Naive thymus-derived CD8-positive, alpha-beta T cell (primary cell): ENCODE data around the gene PRKAR1A. TPM values are rescaled to one million over a fixed set of nuclear protein-coding genes. Genes with fewer than 3 reads are reported as not detected.
"Not testable (repeated sequence)": the region's sequence is repeated elsewhere in the genome, so short reads cannot be mapped to it uniquely, and the experiment has no call there.

ENCODE experiments used
- ATAC-seq, 2 donors: fragments of 150-1000 bp; cut with Tn5 transposase in 1 of 2; sonication (Bioruptor Pico), chemical (Tn5 transposase) in 1 of 2; 1 replicate in 1 of 2; 2 replicates in 1 of 2; pipeline ENCODE4 v1.10.0; 2021; ENCODE audit warnings: mild to moderate bottlenecking in 2 of 2, moderate library complexity in 2 of 2
- POLR2A ChIA-PET: fragments of 350-600 bp; sonication (Branson Sonifier 250); formaldehyde crosslinking; loops from one replicate; lab custom pipeline; 2021; ENCODE audit warnings: antibody characterized with exemption; lab: Charles Lee
- DNase-seq, 10 donors: peaks; one replicate each; pipeline versions ENCODE4 v3.0.0 to v3.0.0-alpha.2; 2020 to 2022
- H3K27ac Mint-ChIP-seq, 10 donors: one replicate each; pipeline ENCODE4 v1.8.0; 2020 to 2022; ENCODE audit warnings: mild to moderate bottlenecking in 10 of 10, mixed read lengths in 10 of 10, moderate library complexity in 4 of 10, inconsistent platforms in 1 of 10
- H3K27me3 Mint-ChIP-seq, 5 donors: one replicate each; pipeline ENCODE4 v1.8.0; 2021 to 2022; ENCODE audit warnings: mixed read lengths in 5 of 5
- H3K36me3 Mint-ChIP-seq, 3 donors: one replicate each; pipeline ENCODE4 v1.8.0; 2020 to 2022; ENCODE audit warnings: mixed read lengths in 3 of 3, mild to moderate bottlenecking in 2 of 3, inconsistent platforms in 1 of 3
- H3K4me1 Mint-ChIP-seq, 4 donors: one replicate each; pipeline ENCODE4 v1.8.0; 2021 to 2022; ENCODE audit warnings: mixed read lengths in 4 of 4
- H3K4me3 Mint-ChIP-seq, 10 donors: one replicate each; pipeline ENCODE4 v1.8.0; 2020 to 2022; ENCODE audit warnings: mild to moderate bottlenecking in 10 of 10, mixed read lengths in 10 of 10, moderate library complexity in 6 of 10, inconsistent platforms in 1 of 10
- H3K9me3 Mint-ChIP-seq, 9 donors: one replicate each; pipeline ENCODE4 v1.8.0; 2020 to 2022; ENCODE audit warnings: mixed read lengths in 9 of 9, mild to moderate bottlenecking in 3 of 9, inconsistent platforms in 1 of 9, moderate library complexity in 1 of 9
- polyA plus RNA-seq, 3 donors: library from polyadenylated mRNA; unstranded; fragments of 300-500 nt; fragmentation: Illumina TruSeq; gene quantifications; one replicate each; pipeline ENCODE4 v1.2.3, GENCODE V29; 2021
- total RNA-seq, 8 experiments: library from RNA in 2 of 8; stranded (reverse) in 2 of 8; gene quantifications; one replicate each; pipeline ENCODE4 v1.2.3 and lab custom pipeline; 2021 to 2026

Gene PRKAR1A
- total and polyA plus RNA-seq, 5 experiments from 2014 or later, result 145 to 203 (median 157) TPM

GRCh38 chr17:68576811-68577496 lies 64.7 kb downstream of the PRKAR1A start:
- Mint-ChIP-seq H3K27ac (no peak overlapping the region), H3K9me3 (no peaks in the 10 kb centered on the region), H3K27me3 (peaks cover 0 to 3% (median 0%) of the 10 kb centered on the region in 5 donors), H3K4me3 (no peak overlapping the region), H3K36me3 (peaks cover 0 to 2% (median 0%) of the 10 kb centered on the region in 3 donors), H3K4me1 (no peaks in the 10 kb centered on the region)
- DNase-seq (no peak), ATAC-seq (no peak)
- POLR2A ChIA-PET, result no interaction called here

GRCh38 chr17:68577497-68577821 lies 65.2 kb downstream of the PRKAR1A start:
- H3K4me3 Mint-ChIP-seq, result no peak overlapping the region
- H3K9me3 Mint-ChIP-seq, result no peaks in the 10 kb centered on the region
- H3K36me3 Mint-ChIP-seq, result peaks cover 0 to 2% (median 0%) of the 10 kb centered on the region in 3 donors
- H3K4me1 Mint-ChIP-seq, result no peaks in the 10 kb centered on the region
- H3K27me3 Mint-ChIP-seq, result peaks cover 0 to 5% (median 0%) of the 10 kb centered on the region in 5 donors
- H3K27ac Mint-ChIP-seq, result no peak overlapping the region
- POLR2A ChIA-PET, result no interaction called here
- no peak for ATAC-seq
- DNase-seq, result no peak

- Mint-ChIP-seq H3K4me3 (no peak overlapping the region), H3K27ac (no peak overlapping the region), H3K9me3 (no peaks in the 10 kb centered on the region), H3K4me1 (no peaks in the 10 kb centered on the region), H3K27me3 (peaks cover 0 to 6% (median 2%) of the 10 kb centered on the region in 5 donors), H3K36me3 (peaks cover 0 to 2% (median 0%) of the 10 kb centered on the region in 3 donors)
- DNase-seq, result no peak
- ATAC-seq, result no peak
- POLR2A ChIA-PET, result no interaction called here
These were observed 66.0 kb downstream of the PRKAR1A start for GRCh38 chr17:68578236-68578635.

GRCh38 chr17:68579194-68579927 lies 67.1 kb downstream of the PRKAR1A start:
- POLR2A ChIA-PET, result no interaction called here
- Mint-ChIP-seq H3K4me3 (no peak overlapping the region), H3K9me3 (no peaks in the 10 kb centered on the region), H3K4me1 (no peaks in the 10 kb centered on the region), H3K27me3 (peaks cover 0 to 8% (median 2%) of the 10 kb centered on the region in 5 donors), H3K27ac (no peak overlapping the region), H3K36me3 (peaks cover 0 to 2% (median 0%) of the 10 kb centered on the region in 3 donors)
- ATAC-seq, result no peak
- DNase-seq, result no peak

GRCh38 chr17:68580236-68580770 lies 68.1 kb downstream of the PRKAR1A start:
- Mint-ChIP-seq H3K36me3 (peaks cover 0 to 2% (median 0%) of the 10 kb centered on the region in 3 donors), H3K4me1 (no peaks in the 10 kb centered on the region), H3K9me3 (no peaks in the 10 kb centered on the region), H3K27me3 (peaks cover 0 to 11% (median 2%) of the 10 kb centered on the region in 5 donors), H3K4me3 (no peak overlapping the region), H3K27ac (no peak overlapping the region)
- no peak for DNase-seq
- no peak for ATAC-seq
- POLR2A ChIA-PET, result no interaction called here

GRCh38 chr17:68581863-68582645 lies 69.8 kb downstream of the PRKAR1A start:
- Mint-ChIP-seq H3K27me3 (peaks cover 0 to 14% (median 6%) of the 10 kb centered on the region in 5 donors), H3K27ac (no peak overlapping the region), H3K4me3 (no peak overlapping the region), H3K9me3 (no peaks in the 10 kb centered on the region), H3K36me3 (peaks cover 0 to 2% (median under 1%) of the 10 kb centered on the region in 3 donors), H3K4me1 (no peaks in the 10 kb centered on the region)
- DNase-seq (no peak), ATAC-seq (no peak)
- POLR2A ChIA-PET, result no interaction called here

GRCh38 chr17:68582867-68583266 lies 70.6 kb downstream of the PRKAR1A start:
- POLR2A ChIA-PET, H3K9me3 Mint-ChIP-seq: not testable (repeated sequence)

GRCh38 chr17:68584581-68585303 lies 72.5 kb downstream of the PRKAR1A start:
- Mint-ChIP-seq H3K4me3 (no peak overlapping the region), H3K9me3 (peaks cover 0 to 16% (median 3%) of the 10 kb centered on the region in 9 donors), H3K27ac (no peak overlapping the region), H3K4me1 (no peaks in the 10 kb centered on the region), H3K27me3 (peaks cover 0 to 13% (median 8%) of the 10 kb centered on the region in 5 donors), H3K36me3 (peaks cover 0 to 22% (median 2%) of the 10 kb centered on the region in 3 donors)
- POLR2A ChIA-PET, result no interaction called here
- DNase-seq (no peak), ATAC-seq (no peak)

More at GRCh38 chr17:68582867-68583266, 70.6 kb downstream of the PRKAR1A start:
- H3K36me3 Mint-ChIP-seq, ATAC-seq, H3K4me1 Mint-ChIP-seq, H3K27ac Mint-ChIP-seq, H3K4me3 Mint-ChIP-seq, DNase-seq: not testable (repeated sequence)
- H3K27me3 Mint-ChIP-seq, result peaks cover 0 to 14% (median 7%) of the 10 kb centered on the region in 5 donors

- no peak for ATAC-seq
- Mint-ChIP-seq H3K9me3 (peaks cover 0 to 16% (median 3%) of the 10 kb centered on the region in 9 donors), H3K27ac (peak overlapping the region in 1 of 10 donors; percentile 56), H3K4me1 (no peaks in the 10 kb centered on the region), H3K4me3 (no peak overlapping the region), H3K36me3 (peaks cover 0 to 22% (median 2%) of the 10 kb centered on the region in 3 donors), H3K27me3 (peaks cover 0 to 13% (median 8%) of the 10 kb centered on the region in 5 donors)
- POLR2A ChIA-PET, result no interaction called here
- no peak for DNase-seq
These were observed 73.4 kb downstream of the PRKAR1A start for GRCh38 chr17:68585643-68586042.

GRCh38 chr17:68587026-68587425 lies 74.8 kb downstream of the PRKAR1A start:
- POLR2A ChIA-PET, result no interaction called here
- ATAC-seq, result no peak
- no peak for DNase-seq
- Mint-ChIP-seq H3K36me3 (peaks cover 0 to 22% (median 2%) of the 10 kb centered on the region in 3 donors), H3K4me3 (no peak overlapping the region), H3K9me3 (peaks cover 0 to 16% (median 3%) of the 10 kb centered on the region in 9 donors), H3K27me3 (peaks cover 0 to 20% (median 14%) of the 10 kb centered on the region in 5 donors), H3K27ac (no peak overlapping the region), H3K4me1 (no peaks in the 10 kb centered on the region)

- peaks cover 0 to 16% (median 3%) of the 10 kb centered on the region in 9 donors for H3K9me3 Mint-ChIP-seq
- no peak overlapping the region for H3K27ac Mint-ChIP-seq
- ATAC-seq (no peak), DNase-seq (no peak)
- no peaks in the 10 kb centered on the region for H3K4me1 Mint-ChIP-seq
- no peak overlapping the region for H3K4me3 Mint-ChIP-seq
- peaks cover 0 to 26% (median 17%) of the 10 kb centered on the region in 5 donors for H3K27me3 Mint-ChIP-seq
- H3K36me3 Mint-ChIP-seq, result peaks cover 0 to 22% (median 2%) of the 10 kb centered on the region in 3 donors
- POLR2A ChIA-PET, result no interaction called here
These were observed 75.6 kb downstream of the PRKAR1A start for GRCh38 chr17:68587847-68588246.

GRCh38 chr17:68588362-68588761 lies 76.1 kb downstream of the PRKAR1A start:
- Mint-ChIP-seq H3K27ac (no peak overlapping the region), H3K27me3 (peaks cover 3 to 31% (median 20%) of the 10 kb centered on the region in 5 donors)

More at GRCh38 chr17:68588362-68588761, 76.1 kb downstream of the PRKAR1A start:
- Mint-ChIP-seq H3K4me1 (no peaks in the 10 kb centered on the region), H3K9me3 (peaks cover 0 to 16% (median 3%) of the 10 kb centered on the region in 9 donors), H3K4me3 (no peak overlapping the region), H3K36me3 (peaks cover 0 to 22% (median 2%) of the 10 kb centered on the region in 3 donors)
- ATAC-seq, result no peak
- POLR2A ChIA-PET, result no interaction called here
- no peak for DNase-seq
